SK-N-SH (cell line): Measurements from ENCODE around the gene OLFML3. TPM values are rescaled to one million over a fixed set of nuclear protein-coding genes. Genes with fewer than 3 reads are reported as not detected.
A peak's percentile ranks its signal among the peaks of the same experiment; 100 is the strongest.

Experiments
- CTCF ChIA-PET: fragments of 300-600, 350-600 bp; formaldehyde crosslinking; extraction: SDS; loops from one replicate; lab custom pipeline; 2021; lab: Yijun Ruan, JAX
- POLR2A ChIA-PET: fragments of 350-600 bp; sonication (Branson Sonifier 250); formaldehyde crosslinking; extraction: SDS; loops from one replicate; lab custom pipeline; 2020; ENCODE audit warnings: antibody characterized with exemption, inconsistent platforms; lab: Yijun Ruan, JAX
- DNase-seq: peaks from one replicate; pipeline ENCODE4 v3.0.0; 2012
- H2AFZ ChIP-seq: fragments of 200-600 bp; sonication (generic); 2 replicates; pipeline ENCODE4 v1.8.1; 2016; ENCODE audit warnings: antibody characterized with exemption, mild to moderate bottlenecking, low read depth
- H3F3A ChIP-seq: fragments of 200-600 bp; sonication (generic); replicated peaks from 2 replicates; pipeline ENCODE3; 2016; ENCODE audit warnings: antibody characterized with exemption, mild to moderate bottlenecking; ENCODE audit not compliant: insufficient read depth
- H3K27ac ChIP-seq, 2 experiments: fragments of 200-500 bp in 1 of 2; fragments of 200-600 bp in 1 of 2; sonication (Bioruptor generic) in 1 of 2; sonication (generic), shearing (Covaris generic) in 1 of 2; 2 replicates each; pipeline versions ENCODE4 v1.5.1 to v1.6.1; 2014 to 2016; ENCODE audit warnings: low read depth in 2 of 2, inconsistent platforms in 1 of 2, low read length in 1 of 2, mild to moderate bottlenecking in 1 of 2, mixed read lengths in 1 of 2
- H3K27me3 ChIP-seq: fragments of 200-600 bp; sonication (generic), shearing (Covaris generic); 2 replicates; pipeline ENCODE4 v1.6.1; 2016; ENCODE audit warnings: mixed run types; ENCODE audit not compliant: insufficient read depth
- H3K36me3 ChIP-seq, 2 experiments: fragments of 200-500 bp in 1 of 2; fragments of 200-600 bp in 1 of 2; sonication (Bioruptor generic) in 1 of 2; sonication (generic) in 1 of 2; replicated peaks in 1 of 2; 2 replicates each; pipeline versions ENCODE3 to v1.5.1; 2014 to 2016; ENCODE audit warnings: low read length in 1 of 2, mild to moderate bottlenecking in 1 of 2; ENCODE audit not compliant: insufficient read depth in 2 of 2, control insufficient read depth in 1 of 2
- H3K4me1 ChIP-seq, 2 experiments: fragments of 200-500 bp in 1 of 2; fragments of 200-600 bp in 1 of 2; sonication (Bioruptor generic) in 1 of 2; sonication (generic), shearing (Covaris generic) in 1 of 2; 2 replicates each; pipeline versions ENCODE4 v1.5.1 to v1.6.1; 2014 to 2016; ENCODE audit warnings: low read depth in 1 of 2, low read length in 1 of 2, mixed run types in 1 of 2; ENCODE audit not compliant: insufficient read depth in 2 of 2, control insufficient read depth in 1 of 2
- H3K4me2 ChIP-seq: fragments of 200-600 bp; sonication (generic), shearing (Covaris generic); 2 replicates; pipeline ENCODE4 v1.6.1; 2017; ENCODE audit warnings: mixed run types
- H3K4me3 ChIP-seq, 2 experiments: fragments of 200-500 bp in 1 of 2; fragments of 200-600 bp in 1 of 2; sonication (Bioruptor generic) in 1 of 2; sonication (generic), shearing (Covaris generic) in 1 of 2; 2 replicates each; pipeline versions ENCODE4 v1.5.1 to v1.8.1; 2014 to 2016; ENCODE audit warnings: low read depth in 2 of 2, inconsistent platforms in 1 of 2, low read length in 1 of 2, mild to moderate bottlenecking in 1 of 2, mixed read lengths in 1 of 2, moderate library complexity in 1 of 2
- H3K79me2 ChIP-seq: fragments of 200-600 bp; sonication (generic); 2 replicates; pipeline ENCODE4 v1.8.1; 2017; ENCODE audit warnings: mild to moderate bottlenecking; ENCODE audit not compliant: insufficient read depth
- H3K9ac ChIP-seq: fragments of 200-600 bp; sonication (generic); 2 replicates; pipeline ENCODE4 v1.6.1; 2017; ENCODE audit warnings: mixed run types
- H3K9me2 ChIP-seq: fragments of 200-600 bp; sonication (generic); 2 replicates; pipeline ENCODE4 v1.6.1; 2017; ENCODE audit warnings: mixed run types
- H3K9me3 ChIP-seq: fragments of 200-600 bp; sonication (generic); 2 replicates; pipeline ENCODE4 v1.6.1; 2017; ENCODE audit warnings: mixed run types, mild to moderate bottlenecking, moderate library complexity
- H4K20me1 ChIP-seq: fragments of 200-600 bp; sonication (generic); 2 replicates; pipeline ENCODE4 v1.6.1; 2017; ENCODE audit warnings: mild to moderate bottlenecking, mixed run types; ENCODE audit not compliant: insufficient read depth
- CHD2 ChIP-seq: fragments of 150-350 bp; IDR thresholded peaks from 2 replicates; pipeline ENCODE4 v1.6.1; 2018; ENCODE audit warnings: low read length; ENCODE audit not compliant: partially characterized antibody
- EP300 ChIP-seq, 2 experiments: IDR thresholded peaks; 2 replicates each; pipeline versions ENCODE4 v1.4.0 to v1.6.1; 2012; ENCODE audit warnings: borderline replicate concordance in 1 of 2, low read depth in 1 of 2, low read length in 1 of 2
- FOXM1 ChIP-seq: IDR thresholded peaks from 2 replicates; pipeline ENCODE4 v1.4.0; 2012; ENCODE audit warnings: low read depth, mild to moderate bottlenecking
- NFIC ChIP-seq: IDR thresholded peaks from 2 replicates; pipeline ENCODE4 v1.4.0; 2012; ENCODE audit warnings: borderline replicate concordance
- SIN3A ChIP-seq: IDR thresholded peaks from 2 replicates; pipeline ENCODE4 v1.6.1; 2012; ENCODE audit warnings: low read depth, mild to moderate bottlenecking, low read length, moderate library complexity, borderline replicate concordance
- TCF12 ChIP-seq: IDR thresholded peaks from 2 replicates; pipeline ENCODE4 v1.4.0; 2012
- USF2 ChIP-seq: fragments of 150-350 bp; IDR thresholded peaks from 2 replicates; pipeline ENCODE4 v1.6.1; 2017; ENCODE audit warnings: antibody characterized with exemption, low read length, low read depth, borderline replicate concordance
- WGBS: methylation state at CpG from one replicate; pipeline ENCODE4 v1.1.6; 2017; ENCODE audit warnings: low lambda C conversion rate; 5-methylcytosine and 5-hydroxymethylcytosine counted together
- polyA plus RNA-seq, 3 experiments: library from polyadenylated mRNA; depleted of rRNA; stranded (reverse); fragments of >200 nt; gene quantifications; 2 replicates each; pipeline ENCODE4 v1.2.3, GENCODE V29; 2012
- TF ChIP-seq, protein P1 (sequence below): fragments of 150-350 bp; IDR thresholded peaks from 2 replicates; pipeline ENCODE4 v1.6.1; 2016; ENCODE audit warnings: mild to moderate bottlenecking, low read depth, low read length
- TF ChIP-seq, protein P2 (sequence below): IDR thresholded peaks from 2 replicates; pipeline ENCODE4; 2012

OLFML3 gene
- polyA plus RNA-seq, 1 of the 3 experiments (the other 2 are of a cell fraction) = 26.1 TPM

DNA sequence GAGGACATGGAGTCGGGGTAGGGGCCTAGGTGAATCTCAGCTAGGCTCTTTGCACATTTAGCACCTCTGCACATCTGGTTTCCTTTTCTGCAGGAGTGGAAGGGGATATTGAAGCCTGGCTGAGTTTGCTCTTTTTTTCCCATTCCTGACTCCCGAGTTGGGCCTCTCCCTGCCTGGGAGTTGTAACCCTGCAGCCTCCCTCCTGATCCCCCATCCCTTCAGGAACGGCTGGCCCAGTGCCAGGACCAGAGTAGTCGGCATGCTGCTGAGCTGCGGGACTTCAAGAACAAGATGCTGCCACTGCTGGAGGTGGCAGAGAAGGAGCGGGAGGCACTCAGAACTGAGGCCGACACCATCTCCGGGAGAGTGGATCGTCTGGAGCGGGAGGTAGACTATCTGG lies 836 bp downstream of the OLFML3 start:
- Histone ChIP-seq H2AFZ (no peak overlapping the region), H3K9ac (no peak overlapping the region)
- POLR2A ChIA-PET = no interaction called here

DNA sequence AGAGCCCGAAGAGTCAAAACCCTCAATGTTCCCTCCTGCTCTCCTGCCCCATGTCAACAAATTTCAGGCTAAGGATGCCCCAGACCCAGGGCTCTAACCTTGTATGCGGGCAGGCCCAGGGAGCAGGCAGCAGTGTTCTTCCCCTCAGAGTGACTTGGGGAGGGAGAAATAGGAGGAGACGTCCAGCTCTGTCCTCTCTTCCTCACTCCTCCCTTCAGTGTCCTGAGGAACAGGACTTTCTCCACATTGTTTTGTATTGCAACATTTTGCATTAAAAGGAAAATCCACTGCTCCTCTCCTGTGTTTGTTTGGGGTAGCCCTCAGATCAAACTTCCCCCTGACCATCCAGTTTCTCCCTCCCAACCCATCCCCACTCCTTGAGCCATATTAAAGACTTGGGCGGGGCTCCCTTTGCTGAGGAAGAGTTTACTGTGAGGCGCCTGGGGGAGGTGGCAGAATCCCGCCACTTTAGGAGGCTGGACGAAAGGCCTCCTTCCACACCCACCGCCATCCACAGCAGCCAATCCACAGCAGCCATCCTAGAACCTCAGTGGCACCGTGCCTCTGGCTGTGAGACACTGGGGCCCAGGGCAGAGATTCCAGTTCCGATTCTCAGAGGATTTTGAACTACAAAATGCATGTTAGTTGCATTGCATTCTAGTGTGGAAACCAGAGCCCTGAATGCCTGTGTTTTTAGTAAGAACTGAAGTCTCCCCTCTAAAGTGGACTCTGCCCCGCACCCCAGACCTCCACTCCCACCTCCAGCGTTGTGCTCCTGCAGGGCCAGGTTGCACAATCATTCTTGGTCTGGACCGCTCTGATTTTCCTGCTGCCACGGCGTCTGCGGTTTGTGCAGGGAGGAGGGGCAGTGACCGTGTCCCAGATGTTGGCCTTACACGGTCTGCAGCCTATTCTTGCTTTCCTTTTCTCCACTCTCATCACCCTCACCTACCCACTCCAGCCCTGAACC lies 3.0 kb downstream of the OLFML3 start:
- Histone ChIP-seq H3K9me2 (no peaks in the 10 kb centered on the region), H2AFZ (no peak overlapping the region), H3K27ac (peak overlapping the region in 1 of 2 experiments; percentile 17; a peak in 1 of 4 replicates), H3K9ac (no peak overlapping the region), H3K4me3 (no peak overlapping the region), H3K36me3 (no peaks in the 10 kb centered on the region), H3K9me3 (no peaks in the 10 kb centered on the region), H3K79me2 (no peaks in the 10 kb centered on the region), H3K4me2 (peak overlapping the region; percentile 69; the same call in 1 of the 2 replicates), H3K4me1 (peaks cover 32 to 34% of the 10 kb centered on the region in 2 experiments), H3K27me3 (no peaks in the 10 kb centered on the region), H4K20me1 (no peaks in the 10 kb centered on the region), H3F3A (peaks cover 16% of the 10 kb centered on the region)
- peak; percentile 39 for DNase-seq
- ChIA-PET CTCF (interaction anchor here (0.9 to 7.9 kb wide), 4 partner anchors 52 to 300 kb away, joined by 3 to 104 read pairs (median 10); no protein-coding TSS in a partner anchor), POLR2A (no interaction called here)
- no peak for TF ChIP-seq FOXM1
- no peak for TF ChIP-seq USF2
- TF ChIP-seq EP300 (IDR thresholded peaks at IDR 0.05; ENCODE audit: borderline replicate concordance in 1 of 2, low read depth in 1 of 2, low read length in 1 of 2) = peak in 1 of 2 experiments; percentile 43; a peak in 1 of 4 replicates
- TF ChIP-seq CHD2 = peak; percentile 49
- TF ChIP-seq TCF12 = peak; percentile 63
- WGBS = 55% methylated on average over 13 of the region's 18 CpGs

More for the DNA sequence above, 836 bp downstream of the OLFML3 start:
- no peak for DNase-seq
- Histone ChIP-seq H4K20me1 (no peaks in the 10 kb centered on the region), H3K9me3 (no peaks in the 10 kb centered on the region), H3K4me1 (peaks cover 37 to 54% of the 10 kb centered on the region in 2 experiments), H3F3A (peaks cover 21% of the 10 kb centered on the region), H3K27ac (peak overlapping the region in 1 of 2 experiments; percentile 96; a peak in 1 of 4 replicates), H3K9me2 (no peaks in the 10 kb centered on the region), H3K4me2 (peak overlapping the region; percentile 87; the same call in 1 of the 2 replicates), H3K4me3 (peak overlapping the region in 1 of 2 experiments; percentile 58; a peak in 1 of 4 replicates), H3K27me3 (no peaks in the 10 kb centered on the region), H3K79me2 (no peaks in the 10 kb centered on the region), H3K36me3 (peaks cover 4% of the 10 kb centered on the region in 2 experiments)
- peak; percentile 33 for TF ChIP-seq NFIC
- TF ChIP-seq SIN3A = no peak
- WGBS = 71% methylated on average over 9 of the region's 10 CpGs
- CTCF ChIA-PET = interaction anchor here (0.5 to 7.9 kb wide), 26 partner anchors 8 to 576 kb away, joined by 3 to 104 read pairs (median 5); partner anchors contain the start of gene AP4B1

- Histone ChIP-seq H3K27me3 (no peaks in the 10 kb centered on the region), H3K4me1 (peaks cover 25 to 34% of the 10 kb centered on the region in 2 experiments), H3K79me2 (no peaks in the 10 kb centered on the region), H3K36me3 (no peaks in the 10 kb centered on the region), H4K20me1 (no peaks in the 10 kb centered on the region), H3K9ac (no peak overlapping the region), H3K4me3 (no peak overlapping the region), H3K27ac (no peak overlapping the region), H3K9me3 (no peaks in the 10 kb centered on the region), H3K9me2 (no peaks in the 10 kb centered on the region), H3F3A (peaks cover 11% of the 10 kb centered on the region), H3K4me2 (peak overlapping the region; percentile 69; the same call in 1 of the 2 replicates), H2AFZ (no peak overlapping the region)
- WGBS = 83% methylated on average over 5 of the region's 5 CpGs
- CTCF ChIA-PET = interaction anchor here (4.3 kb wide), 1 partner anchor 300 kb away, joined by 18 read pairs; no protein-coding TSS in a partner anchor
- no peak for DNase-seq
- TF ChIP-seq, protein P1, sequence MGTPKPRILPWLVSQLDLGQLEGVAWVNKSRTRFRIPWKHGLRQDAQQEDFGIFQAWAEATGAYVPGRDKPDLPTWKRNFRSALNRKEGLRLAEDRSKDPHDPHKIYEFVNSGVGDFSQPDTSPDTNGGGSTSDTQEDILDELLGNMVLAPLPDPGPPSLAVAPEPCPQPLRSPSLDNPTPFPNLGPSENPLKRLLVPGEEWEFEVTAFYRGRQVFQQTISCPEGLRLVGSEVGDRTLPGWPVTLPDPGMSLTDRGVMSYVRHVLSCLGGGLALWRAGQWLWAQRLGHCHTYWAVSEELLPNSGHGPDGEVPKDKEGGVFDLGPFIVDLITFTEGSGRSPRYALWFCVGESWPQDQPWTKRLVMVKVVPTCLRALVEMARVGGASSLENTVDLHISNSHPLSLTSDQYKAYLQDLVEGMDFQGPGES = no peak
- TF ChIP-seq, protein P2, sequence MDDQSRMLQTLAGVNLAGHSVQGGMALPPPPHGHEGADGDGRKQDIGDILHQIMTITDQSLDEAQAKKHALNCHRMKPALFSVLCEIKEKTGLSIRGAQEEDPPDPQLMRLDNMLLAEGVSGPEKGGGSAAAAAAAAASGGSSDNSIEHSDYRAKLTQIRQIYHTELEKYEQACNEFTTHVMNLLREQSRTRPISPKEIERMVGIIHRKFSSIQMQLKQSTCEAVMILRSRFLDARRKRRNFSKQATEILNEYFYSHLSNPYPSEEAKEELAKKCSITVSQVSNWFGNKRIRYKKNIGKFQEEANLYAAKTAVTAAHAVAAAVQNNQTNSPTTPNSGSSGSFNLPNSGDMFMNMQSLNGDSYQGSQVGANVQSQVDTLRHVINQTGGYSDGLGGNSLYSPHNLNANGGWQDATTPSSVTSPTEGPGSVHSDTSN = no peak
- no peak for TF ChIP-seq FOXM1
- POLR2A ChIA-PET = no interaction called here
Observed at GRCh38 chr1:113982949-113983348, 3.7 kb downstream of the OLFML3 start.
